GM21825 (cell line): ENCODE data around the gene KLHDC9.
"Not testable (repeated sequence)": the region's sequence is repeated elsewhere in the genome, so short reads cannot be mapped to it uniquely, and the experiment has no call there.

Source experiments
- ATAC-seq: cut with Tn5 transposase; IDR thresholded peaks from one replicate; pipeline ENCODE4 v1.9.1; 2021; ENCODE audit warnings: mild to moderate bottlenecking, moderate library complexity; ENCODE audit not compliant: unreplicated experiment

The KLHDC9 gene

GRCh38 chr1:161098210-161099068 lies at the start of gene KLHDC9:
Gene KLHDC9, plus strand, starts transcription at chr1:161098361. Its CDS starts 175 bp downstream, at chr1:161098536.
- ATAC-seq: peak; percentile 48

DNA sequence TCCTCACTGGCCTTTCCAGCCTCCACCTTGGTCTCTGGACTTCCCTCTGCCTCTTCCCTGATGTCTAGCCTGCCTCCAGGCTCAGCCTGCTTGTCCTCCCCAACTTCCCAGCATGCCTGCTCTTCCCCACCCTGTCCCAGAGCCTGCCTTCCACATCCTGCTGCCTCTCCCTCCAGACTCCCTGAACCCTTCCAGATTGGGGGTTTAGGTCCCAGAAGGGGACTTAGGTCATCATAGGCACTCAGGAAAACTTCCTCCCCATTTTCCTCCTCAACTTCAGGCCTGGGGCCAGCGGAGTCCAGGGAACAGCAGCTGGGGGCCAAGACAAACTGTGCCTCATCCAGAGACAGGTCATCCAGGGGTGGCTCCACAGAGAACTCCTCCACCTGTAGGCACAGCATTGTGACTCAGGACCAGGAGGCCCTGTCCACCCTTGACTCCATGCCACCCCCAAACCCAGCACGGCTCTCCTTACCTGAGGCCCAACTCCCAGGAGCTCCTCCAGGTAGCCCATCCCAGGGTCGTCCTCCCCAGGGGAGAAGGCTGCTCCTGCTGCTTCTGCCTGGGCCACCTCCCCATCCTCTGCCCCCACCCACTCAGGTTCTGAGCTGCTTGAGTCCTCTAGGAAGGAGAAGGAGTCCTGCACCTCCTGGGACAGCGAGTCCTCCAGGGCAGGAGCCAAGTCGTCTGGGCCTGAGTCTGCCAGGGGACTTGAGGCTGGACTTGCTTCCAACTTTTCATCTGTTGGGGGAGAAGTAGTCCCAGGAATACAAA lies 49.0 kb upstream of the KLHDC9 start:
- ATAC-seq: no peak

GRCh38 chr1:161051219-161051618 lies 46.9 kb upstream of the KLHDC9 start:
- ATAC-seq: no peak

DNA sequence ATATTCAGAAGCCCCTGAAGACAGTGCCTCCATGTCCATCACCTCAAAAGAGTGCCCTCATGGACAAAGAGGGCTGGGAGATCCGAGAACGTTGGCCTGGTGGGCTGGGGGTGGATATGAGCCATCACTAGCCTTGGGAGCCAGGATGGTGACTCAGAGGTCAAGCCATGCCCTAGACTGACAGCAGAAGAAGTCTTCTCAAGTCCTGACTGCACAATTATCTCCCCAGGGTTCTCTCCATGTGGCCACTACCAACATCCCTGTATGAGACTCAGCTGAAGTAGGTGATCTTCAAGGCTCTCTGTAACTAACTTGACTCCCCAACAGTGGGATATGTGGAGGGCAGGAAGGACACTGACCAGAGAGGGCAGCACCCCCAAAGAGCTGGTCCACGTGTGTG lies 45.3 kb upstream of the KLHDC9 start:
- ATAC-seq: no peak

- no peak for ATAC-seq
Measured at GRCh38 chr1:161054232-161054631, 43.9 kb upstream of the KLHDC9 start.

DNA sequence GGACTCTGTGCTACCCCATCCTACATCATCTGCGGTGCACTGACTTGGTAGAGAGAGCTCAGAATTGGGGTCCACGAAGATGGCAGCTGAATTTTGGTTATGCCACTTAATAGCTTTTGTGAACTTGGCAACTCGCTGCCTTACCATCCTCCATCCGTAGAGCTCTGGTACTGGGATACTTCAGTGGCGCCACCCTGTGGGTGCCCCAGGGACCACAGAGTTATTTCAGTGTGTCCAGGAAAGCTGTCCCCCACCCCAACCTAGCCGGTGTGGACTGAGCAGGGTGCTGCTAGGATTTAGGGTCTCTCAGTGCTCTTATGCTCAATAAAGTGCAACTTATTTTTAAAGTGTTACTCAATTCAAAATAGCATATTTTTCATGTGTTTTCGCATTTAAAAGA lies 43.4 kb upstream of the KLHDC9 start:
- no peak for ATAC-seq

GRCh38 chr1:161059293-161059692 lies 38.9 kb upstream of the KLHDC9 start:
- no peak for ATAC-seq

- no peak for ATAC-seq
Measured at GRCh38 chr1:161061419-161061818, 36.7 kb upstream of the KLHDC9 start.

DNA sequence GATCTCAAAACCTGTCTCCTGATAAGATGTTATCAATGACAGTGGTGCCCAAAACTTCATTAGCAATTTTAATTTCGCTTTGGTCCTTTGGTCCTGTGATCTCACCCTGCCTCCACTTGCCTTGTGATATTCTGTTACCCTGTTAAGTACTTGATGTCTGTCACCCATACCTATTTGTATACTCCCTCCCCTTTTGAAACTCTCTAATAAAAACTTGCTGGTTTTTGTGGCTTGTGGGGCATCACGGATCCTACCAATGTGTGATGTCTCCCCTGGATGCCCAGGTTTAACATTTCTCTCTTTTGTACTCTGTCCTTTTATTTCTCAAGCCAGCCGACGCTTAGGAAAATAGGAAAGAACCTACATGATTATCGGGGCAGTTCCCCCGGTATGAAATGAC lies 34.2 kb upstream of the KLHDC9 start:
- not testable (repeated sequence) for ATAC-seq

DNA sequence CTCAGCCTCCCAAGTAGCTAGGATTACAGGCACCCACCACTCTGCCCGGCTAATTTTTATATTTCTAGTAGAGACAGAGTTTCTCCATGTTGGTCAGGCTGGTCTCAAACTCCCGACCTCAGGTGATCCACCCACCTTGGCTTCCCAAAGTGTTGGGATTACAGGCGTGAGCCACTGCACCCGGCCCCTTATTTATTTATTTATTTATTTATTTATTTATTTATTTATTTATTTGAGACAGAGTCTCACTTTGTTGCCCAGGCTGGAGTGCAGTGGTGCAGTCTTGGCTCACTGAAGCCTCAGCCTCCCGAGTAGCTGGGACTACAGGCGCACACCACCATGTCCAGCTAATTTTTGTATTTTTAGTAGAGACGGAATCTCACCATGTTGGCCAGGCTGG lies 32.5 kb upstream of the KLHDC9 start:
- not testable (repeated sequence) for ATAC-seq

GRCh38 chr1:161066694-161067093 lies 31.5 kb upstream of the KLHDC9 start:
- no peak for ATAC-seq

DNA sequence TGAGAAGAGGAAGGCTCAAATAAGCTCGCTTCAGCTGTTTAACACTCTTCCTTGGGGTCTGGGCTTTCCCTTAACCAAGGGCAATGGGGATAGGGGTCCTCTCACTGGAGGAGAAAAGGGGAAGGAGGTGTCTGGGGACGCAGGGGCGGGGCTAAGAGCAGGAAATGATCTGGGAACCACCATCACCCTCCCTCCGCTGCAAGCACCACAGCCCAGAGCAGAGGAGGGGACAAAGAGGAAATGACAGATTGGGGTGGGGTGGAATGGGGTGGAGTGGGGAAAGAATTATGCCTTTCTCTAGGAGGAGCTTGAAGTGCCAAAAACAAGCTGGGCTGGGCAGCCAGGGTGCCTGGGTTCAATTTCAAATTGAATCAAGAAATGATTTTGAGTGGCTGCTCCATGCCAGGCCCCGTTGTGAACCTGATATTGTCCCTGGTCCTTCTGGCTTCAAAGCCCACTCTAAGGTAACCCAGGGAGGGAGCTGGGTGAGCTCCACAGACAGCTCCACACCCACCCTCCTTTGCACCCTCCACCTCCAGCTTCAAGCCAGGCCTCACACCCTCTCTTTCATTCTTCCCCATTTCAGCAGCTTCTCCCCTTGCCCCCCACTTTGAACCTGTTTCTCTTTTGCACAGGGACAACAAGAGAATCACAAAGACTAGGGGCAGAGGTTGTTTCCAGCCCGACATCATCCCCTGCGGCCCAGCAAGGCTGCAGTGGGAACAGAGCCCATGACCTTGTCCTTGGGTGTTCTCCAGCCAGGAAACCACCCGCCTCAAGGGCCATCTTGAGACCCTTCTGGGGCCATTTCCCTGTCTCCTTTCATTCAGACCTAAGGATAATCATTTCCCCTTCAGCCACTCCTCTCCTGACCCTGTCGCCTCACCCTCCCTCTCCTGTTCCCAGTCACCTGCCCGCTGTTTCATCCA lies 29.6 kb upstream of the KLHDC9 start:
- peak; percentile 57 for ATAC-seq

- ATAC-seq: peak; percentile 3
Measured at GRCh38 chr1:161069241-161069640, 28.9 kb upstream of the KLHDC9 start.

GRCh38 chr1:161069731-161070270 lies 28.4 kb upstream of the KLHDC9 start, which contains the start of gene ARHGAP30:
Gene ARHGAP30, minus strand, starts transcription at chr1:161069891. Its CDS starts 267 bp downstream, at chr1:161069624.
- ATAC-seq: peak; percentile 79

- no peak for ATAC-seq
Measured at GRCh38 chr1:161070761-161071160, 27.4 kb upstream of the KLHDC9 start.

- no peak for ATAC-seq
Measured at GRCh38 chr1:161071886-161072371, 26.2 kb upstream of the KLHDC9 start.

DNA sequence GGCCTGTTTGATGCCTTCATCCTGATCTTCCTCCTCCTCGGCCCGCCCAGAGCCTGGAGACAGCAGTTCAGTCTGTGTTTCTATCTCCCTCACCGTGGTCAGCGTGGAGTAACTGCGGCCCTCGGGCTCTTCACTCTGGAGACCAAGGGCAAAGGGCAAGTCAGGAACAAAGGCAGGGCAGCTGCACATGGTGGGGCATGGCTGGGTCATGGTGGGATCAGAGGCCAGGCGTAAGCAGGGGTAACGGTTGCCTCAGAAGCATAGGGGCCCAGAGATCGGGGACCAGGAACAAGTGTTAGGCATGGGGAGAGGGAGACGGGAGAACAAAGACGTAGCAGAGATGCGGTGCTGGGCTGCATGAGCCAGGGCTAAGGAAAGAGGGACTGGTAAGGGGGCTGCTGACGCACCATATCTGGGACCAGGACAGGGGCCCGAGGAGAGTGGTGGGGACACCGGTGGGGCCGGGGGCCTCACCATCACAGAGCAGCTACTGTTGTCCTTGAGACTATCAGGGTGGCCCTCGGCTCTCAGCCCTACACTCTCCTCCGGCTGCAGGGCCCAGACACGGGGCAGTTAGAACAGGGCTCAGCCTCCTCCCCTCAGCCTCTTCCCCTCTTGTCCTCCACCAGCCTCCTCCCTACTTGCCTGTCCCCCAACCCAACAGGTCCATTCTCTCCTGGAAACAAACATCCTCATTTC lies 25.3 kb upstream of the KLHDC9 start:
- no peak for ATAC-seq

GRCh38 chr1:161073474-161074121 lies 24.6 kb upstream of the KLHDC9 start:
- no peak for ATAC-seq

GRCh38 chr1:161074676-161075368 lies 23.3 kb upstream of the KLHDC9 start:
- no peak for ATAC-seq
